ENCODE data around the gene TP53I11.

- TF ChIP-seq PPARA (CRISPR knock-in tag; IDR thresholded peaks at IDR 0.05; ENCODE audit: borderline replicate concordance): no peak
- TF ChIP-seq PATZ1 (CRISPR knock-in tag; IDR thresholded peaks at IDR 0.05; ENCODE audit: borderline replicate concordance): no peak
- no peak for TF ChIP-seq ZFP3 (CRISPR knock-in tag; IDR thresholded peaks at IDR 0.05)
Measured at GRCh38 chr11:44962464-44962863, 11.8 kb upstream of the TP53I11 start.
